Left renal cortex interstitium (tissue), 4 donors: Measurements from ENCODE around the gene CLDN7. TPM values are rescaled to one million over a fixed set of nuclear protein-coding genes. Genes with fewer than 3 reads are reported as not detected.
A peak's percentile ranks its signal among the peaks of the same experiment; 100 is the strongest.

Source experiments
- DNase-seq, 4 donors: peaks; one replicate each; pipeline ENCODE4 v3.0.0-alpha.2; 2013; ENCODE audit warnings: low read depth in 4 of 4, low spot score in 2 of 4, missing footprints in 1 of 4
- polyA plus RNA-seq, 4 donors: library from polyadenylated mRNA; unstranded; fragments of 120-200 nt; gene quantifications; one replicate each; pipeline ENCODE4 v1.2.1, GENCODE V29; 2013; ENCODE audit not compliant: insufficient read length in 4 of 4

Gene CLDN7
- 10 to 100 TPM; 47.1 to 59.9 (median 55.1) TPM for polyA plus RNA-seq

DNA sequence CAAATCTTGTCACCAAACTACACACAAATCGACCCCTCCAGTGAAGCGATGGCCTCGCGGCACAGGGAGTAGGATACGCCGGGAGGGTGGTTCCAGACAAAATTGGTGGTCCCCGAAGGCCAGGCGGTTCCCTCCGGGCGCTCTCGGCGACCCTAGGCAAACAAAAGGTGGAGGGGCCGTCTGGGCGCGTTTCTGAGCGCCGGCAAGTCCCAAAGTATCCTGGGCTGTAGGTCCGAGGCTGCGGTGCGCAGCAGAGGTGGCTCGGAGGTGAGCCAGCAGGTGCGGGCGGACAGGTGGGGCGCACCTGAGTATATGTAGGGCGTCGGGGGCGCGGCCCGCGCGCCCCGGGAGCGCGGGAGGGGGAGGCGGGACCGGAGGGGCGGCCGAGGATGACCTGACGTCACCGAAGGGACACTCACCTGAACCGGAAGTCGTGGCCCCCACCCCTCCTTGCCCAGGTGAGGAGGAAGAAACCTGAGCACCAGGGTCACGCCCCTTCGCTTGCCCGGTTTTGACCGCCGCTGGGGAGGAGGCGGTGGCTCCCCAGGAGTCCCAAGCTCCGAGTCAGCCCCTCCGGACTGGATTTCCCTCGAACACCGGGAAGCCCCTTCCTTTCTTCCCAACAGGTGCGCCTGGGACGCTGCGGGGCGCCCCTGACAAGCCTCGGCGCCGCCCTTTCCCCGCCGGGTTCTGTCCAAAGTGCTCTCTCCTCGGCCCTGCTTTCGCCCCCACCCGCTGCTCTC lies at the start of gene CLDN7:
Gene CLDN7 (minus strand): TSS at position 287 of the 743 bp plus-strand sequence. CDS start 435 bp downstream, outside the sequence.
- DNase-seq, result no peak

GRCh38 chr17:7311110-7311705 lies 48.9 kb upstream of the CLDN7 start:
- no peak for DNase-seq

DNA sequence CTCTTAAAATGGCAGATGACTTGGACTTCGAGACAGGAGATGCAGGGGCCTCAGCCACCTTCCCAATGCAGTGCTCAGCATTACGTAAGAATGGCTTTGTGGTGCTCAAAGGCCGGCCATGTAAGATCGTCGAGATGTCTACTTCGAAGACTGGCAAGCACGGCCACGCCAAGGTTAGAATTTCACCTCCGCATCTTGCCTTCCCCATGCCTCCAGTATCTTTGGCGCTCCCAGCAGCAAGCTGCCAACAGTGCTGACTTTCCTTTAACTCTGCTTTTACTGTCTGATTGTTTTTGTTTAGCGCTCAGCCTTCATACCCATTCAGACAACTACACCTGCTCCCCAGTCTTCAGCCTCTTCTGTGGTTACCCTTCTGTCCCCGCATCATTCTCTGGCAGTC lies 47.4 kb upstream of the CLDN7 start:
- no peak for DNase-seq

DNA sequence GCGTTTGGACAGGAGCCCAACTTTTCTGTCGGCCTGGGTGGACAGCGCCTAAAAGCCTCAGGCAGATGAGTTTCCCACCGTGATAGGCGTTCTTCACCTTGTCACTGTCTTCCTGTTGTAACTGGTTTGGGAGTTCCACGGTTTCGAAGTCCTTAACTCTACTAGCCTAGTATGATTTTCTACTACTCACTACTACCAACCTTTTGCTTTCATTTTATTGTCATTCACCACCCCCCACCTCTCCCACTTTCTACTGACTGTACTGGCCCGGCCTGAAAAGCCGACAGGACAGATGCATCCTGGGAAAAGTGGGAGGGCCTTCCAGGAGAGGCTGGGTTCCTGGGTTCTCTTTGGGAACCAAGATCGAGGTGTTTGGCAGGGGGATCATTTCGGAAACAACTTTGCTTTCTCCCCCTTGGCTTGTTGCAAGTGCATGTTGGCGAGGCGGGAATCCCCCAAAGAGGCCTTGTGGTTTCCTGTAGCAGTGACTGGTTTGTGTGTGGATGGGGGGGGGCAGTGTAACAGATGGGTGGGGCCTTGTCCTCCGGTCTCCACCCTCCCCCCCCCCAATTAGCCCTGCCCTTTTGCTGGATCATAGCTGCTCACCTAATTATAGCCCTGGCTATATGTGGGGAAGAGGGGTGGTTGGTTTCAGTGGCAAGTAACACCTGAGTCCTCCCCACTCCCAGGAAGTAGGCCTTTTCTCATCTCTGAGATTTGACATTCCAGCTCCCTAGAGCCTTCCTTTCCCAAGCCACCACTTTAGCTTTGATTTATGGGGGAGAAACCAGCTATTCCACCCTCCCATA lies 46.6 kb upstream of the CLDN7 start:
- DNase-seq, result peak in 1 of 4 donors; percentile 66

- DNase-seq, result no peak
Observed at GRCh38 chr17:7307686-7308624, 45.7 kb upstream of the CLDN7 start.

- DNase-seq, result peak; percentile 99 to 100 (median 100)
Observed at GRCh38 chr17:7306911-7307685, 44.8 kb upstream of the CLDN7 start, which contains the start of gene EIF5A. Gene EIF5A, plus strand, starts transcription at chr17:7307628. Its CDS starts 2,008 bp downstream, at chr17:7309636.

- DNase-seq, result no peak
Observed at GRCh38 chr17:7304179-7304578, 41.9 kb upstream of the CLDN7 start.

- DNase-seq, result no peak
Observed at GRCh38 chr17:7296189-7296861, 34.0 kb upstream of the CLDN7 start.

- DNase-seq, result no peak
Observed at GRCh38 chr17:7295230-7296180, 33.2 kb upstream of the CLDN7 start.

DNA sequence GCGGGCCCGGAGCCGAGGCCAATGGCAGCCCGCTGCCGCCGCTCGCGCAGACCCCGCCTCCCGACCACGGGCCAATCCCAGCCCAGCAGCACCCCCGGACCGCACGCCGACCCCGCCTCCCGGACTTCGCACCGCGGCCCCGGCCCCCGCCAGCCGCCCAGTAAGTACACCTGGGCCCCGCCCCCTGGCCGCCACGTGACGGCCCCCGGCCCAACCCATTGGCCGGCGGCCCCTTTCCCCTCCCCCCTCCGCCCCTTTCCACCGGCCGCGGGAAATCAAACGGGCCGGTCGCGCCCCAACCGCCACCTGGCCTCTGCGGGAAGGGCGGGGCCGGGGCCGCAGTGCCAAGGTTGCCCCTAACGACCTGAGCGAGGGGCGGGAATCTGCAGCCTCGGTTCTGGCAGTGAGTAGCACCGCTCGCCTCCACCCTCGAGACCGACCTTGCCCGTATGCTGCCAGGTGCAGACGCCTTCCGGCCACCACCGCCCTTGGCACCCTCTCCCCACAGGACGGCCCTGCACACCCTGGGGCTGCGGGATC lies 32.4 kb upstream of the CLDN7 start, which contains the start of gene YBX2:
Gene YBX2 (minus strand): TSS at position 26 of the 540 bp plus-strand sequence. CDS start 139 bp downstream, outside the sequence.
- DNase-seq, result no peak

DNA sequence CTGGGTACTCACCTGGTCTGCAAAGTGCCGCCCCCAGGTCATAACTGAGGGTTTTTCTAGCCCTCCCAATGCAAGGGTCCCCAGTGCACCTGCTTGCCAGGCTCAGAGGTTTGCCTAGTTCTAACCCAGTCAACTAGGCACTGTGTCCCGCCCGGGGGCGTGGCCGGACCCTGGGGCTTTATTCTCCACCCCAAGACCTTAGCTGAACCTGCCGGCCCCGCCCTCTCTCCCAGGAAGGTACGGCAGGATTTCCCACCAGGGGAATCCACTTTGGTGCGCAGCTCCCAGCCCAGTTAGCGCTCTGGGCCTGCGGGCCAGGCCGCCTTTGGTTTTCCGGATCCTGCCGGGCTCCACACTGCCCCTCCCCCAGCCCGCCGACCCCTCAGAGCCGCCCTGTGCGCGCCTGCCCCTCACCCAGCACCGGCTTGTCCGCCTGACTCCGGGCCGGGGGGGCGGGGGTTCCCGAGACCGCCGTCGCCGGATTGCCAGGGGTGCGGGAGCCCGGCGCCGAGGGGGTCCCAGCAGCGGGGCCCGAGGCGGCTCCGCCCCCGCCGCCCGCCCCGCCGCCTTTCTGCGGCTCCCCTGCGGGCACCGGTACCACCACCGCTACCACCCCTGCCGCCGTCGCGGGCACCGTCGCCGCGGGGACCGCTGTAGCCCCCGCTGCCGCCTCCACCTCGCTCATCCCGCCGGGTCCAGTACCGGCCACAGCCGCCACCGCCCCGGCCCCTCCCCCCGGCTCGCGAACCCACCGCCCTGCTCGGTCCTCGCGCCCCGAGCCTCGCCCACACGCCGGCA lies 31.7 kb upstream of the CLDN7 start:
- DNase-seq, result no peak

DNA sequence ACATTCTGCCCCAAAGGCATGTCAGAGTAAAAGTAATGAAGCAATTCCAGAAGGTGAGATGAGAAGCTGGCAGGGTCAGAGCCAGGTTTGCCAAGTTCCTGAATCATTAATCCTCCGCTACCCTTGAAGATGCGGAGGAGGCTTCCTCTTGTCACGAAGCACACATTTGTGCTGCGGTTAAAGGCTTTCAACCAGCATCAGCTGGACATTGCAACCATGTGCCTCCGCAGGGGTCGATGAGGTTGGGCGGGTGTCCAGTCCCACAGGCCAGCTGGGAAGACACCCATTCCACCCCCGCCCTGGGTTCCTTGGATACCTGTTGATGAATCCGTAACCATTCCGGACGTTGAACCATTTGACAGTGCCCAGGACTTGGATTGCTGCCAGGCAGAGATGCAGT lies 30.9 kb upstream of the CLDN7 start:
- DNase-seq, result no peak

- DNase-seq, result no peak
Observed at GRCh38 chr17:7292729-7293128, 30.5 kb upstream of the CLDN7 start.

DNA sequence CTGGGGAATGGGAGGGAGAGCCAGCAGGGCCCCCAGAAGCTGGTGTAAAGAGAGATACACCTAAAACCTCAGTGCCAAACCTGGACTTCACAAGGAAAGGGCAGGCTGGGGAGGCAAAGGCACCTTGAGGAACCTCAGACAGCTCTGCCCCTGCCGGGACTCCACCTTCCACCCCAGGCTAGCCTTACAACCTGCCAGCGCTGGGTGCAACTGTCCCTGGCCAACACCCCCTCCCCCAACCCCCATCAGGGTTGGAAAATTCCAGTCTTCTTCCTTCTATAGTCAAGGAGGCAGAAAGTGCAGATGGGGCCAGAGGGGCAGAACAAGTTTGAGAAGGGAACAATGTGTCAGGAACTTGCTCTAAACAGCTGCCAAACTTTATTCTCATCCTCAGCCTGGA lies 29.9 kb upstream of the CLDN7 start:
- DNase-seq, result no peak

DNA sequence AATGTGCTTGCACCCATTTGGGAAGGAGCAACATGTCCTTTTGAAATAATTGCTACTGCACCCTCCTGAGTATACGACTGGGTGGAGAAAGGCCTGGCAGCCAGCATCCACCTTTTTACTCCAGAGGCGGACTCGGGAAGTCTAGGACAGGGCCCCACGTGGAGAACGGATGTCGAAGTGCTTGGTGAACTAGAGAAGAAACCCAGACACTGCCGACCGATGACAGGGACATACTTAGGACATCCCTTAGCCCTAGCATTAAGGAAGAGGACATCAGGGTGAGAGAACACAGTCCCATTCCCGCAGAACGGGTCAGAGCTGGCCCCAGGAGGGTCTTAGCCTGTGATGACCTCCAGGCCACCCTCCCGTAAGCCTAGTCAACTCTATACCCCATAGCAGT lies 28.4 kb upstream of the CLDN7 start:
- DNase-seq, result no peak

GRCh38 chr17:7290166-7290565 lies 27.9 kb upstream of the CLDN7 start:
- no peak for DNase-seq
